ENCODE measurements around the gene CCDC149.
"Not testable (repeated sequence)": the region's sequence is repeated elsewhere in the genome, so short reads cannot be mapped to it uniquely, and the experiment has no call there.

The CCDC149 gene

DNA sequence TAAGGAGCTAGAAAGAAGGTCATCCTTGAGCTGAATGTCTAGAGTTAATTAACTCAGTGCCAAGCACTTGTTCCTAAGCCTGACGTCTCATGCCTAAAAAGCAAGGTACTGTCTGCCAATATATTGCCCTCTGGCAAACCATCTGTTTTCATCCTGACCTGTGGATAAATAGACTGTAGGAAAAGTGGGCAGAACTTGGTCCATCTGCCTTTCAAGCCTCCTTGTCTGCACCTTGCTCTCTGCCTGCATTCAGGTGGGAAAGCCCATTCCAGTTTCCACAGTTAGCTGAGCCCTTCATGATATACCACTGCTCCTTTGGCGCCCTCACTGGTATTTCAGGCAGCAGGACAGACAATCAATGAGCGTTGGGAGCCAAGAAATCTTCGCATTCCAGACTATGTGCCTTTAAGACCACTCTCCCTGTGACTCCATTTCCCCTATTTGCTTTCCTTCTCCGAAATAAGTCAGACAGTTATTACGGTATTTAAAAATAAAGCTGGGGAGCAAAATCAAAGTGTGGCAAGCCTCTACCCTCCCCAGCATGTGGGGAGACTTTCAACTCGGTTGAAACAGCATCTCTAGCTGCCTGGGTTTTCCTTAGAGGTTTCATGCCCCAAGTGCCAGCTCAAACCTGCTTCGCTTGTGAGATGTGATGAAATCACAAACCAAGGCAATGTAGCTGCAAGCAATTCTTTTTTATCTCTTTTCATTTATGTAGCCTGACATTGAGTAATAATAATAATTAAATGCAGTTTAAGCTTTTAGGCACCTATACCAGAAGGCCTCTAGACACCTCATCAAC is 2.5 kb upstream of the CCDC149 start:
- no peak for DNase-seq (ENCODE audit: low read depth)

DNA sequence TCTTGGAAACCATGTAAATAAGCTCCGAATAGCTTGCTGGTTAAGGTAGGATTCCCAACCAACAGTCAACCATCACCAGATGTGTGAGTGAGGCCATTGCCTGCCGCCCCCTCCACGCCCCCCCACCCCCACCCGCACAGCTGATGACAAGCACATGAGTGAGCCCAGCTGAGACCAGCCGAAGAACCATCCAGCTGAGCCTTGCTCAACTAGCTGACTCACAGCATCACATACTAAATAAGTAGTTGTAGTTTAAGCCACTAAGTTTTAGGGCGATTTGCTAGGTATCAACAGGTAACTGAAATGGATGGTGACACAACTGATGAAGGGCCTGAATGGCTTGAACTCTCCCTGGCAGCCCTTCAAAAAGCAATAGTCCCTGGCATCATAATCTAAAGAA is 1.6 kb upstream of the CCDC149 start:
- DNase-seq (ENCODE audit: low read depth) = no peak

DNA sequence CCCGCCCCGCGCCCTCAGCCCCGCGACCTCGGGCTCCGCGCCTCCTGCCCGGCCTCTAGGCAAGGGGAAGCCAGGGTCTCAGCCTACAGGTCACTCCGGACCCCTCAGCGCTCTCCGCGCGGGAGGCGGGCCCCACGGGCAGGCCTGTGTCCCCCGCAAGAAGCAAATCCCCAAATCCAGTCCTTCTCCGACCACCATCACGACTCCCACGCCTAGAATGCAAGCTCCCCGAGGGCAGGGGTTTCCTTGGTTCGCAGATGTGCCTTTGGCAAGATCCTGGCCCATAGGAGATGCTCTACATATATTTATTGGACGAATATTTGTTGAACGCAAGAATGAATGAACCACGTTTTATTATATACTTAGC is 260 bp upstream of the CCDC149 start:
- DNase-seq (ENCODE audit: low read depth) = no peak

DNA sequence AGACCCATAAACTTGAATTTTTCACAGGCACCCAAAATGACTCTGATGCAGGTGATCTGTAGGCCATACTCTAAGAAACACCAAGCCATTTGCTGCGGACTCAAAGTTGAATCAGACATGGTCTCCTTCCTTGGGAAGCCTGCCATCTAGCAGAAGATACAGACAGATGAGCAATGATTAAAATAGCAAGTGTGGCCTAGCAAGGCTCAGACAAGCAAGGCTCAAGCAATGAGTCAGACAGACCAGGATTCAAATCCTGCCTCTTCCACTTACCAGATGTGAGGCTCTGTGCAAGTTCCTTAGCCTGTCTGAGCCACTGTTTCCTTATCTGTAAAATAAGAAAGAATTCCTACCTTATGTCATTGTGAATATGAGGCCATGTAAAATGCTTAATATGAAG is 2.3 kb downstream of the CCDC149 start:
- DNase-seq (ENCODE audit: low read depth) = no peak

DNA sequence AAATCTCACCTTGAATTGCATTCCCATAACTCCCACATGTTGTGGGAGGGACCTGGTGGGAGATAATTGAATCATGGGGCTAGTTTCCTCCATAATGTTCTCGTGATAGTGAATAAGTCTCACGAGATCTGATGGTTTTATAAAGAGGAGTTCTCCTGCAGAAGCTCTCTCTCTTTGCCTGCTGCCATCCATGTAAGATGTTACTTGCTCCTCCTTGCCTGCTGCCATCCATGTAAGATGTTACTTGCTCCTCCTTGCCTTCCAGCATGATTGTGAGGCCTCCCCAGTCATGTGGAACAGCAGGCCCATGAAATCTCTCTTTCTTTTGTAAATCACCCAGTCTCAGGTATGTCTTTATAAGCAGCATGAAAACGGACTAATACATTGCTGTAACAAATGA is 3.2 kb downstream of the CCDC149 start:
- DNase-seq (ENCODE audit: low read depth) = not testable (repeated sequence)

DNA sequence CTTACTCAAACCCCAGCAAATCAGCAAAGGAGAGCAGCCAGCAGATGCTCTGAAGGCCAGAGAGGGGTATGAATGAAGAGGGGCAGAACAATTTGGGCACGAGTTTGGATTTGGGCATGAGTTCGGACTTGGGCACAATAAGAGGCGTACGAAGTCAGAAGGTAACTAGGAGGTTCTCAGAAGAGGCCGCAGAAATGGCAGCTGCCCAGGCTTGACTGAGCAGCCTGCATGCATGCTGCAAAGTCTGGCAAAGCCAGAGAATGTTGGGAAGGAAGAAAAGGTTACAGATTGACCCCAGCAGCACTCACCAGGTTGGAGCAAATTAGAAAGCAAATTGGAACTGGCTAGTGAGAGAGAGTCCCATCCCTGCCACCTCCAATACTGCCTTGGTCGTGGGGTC is 15.2 kb downstream of the CCDC149 start:
- no peak for DNase-seq (ENCODE audit: low read depth)

DNA sequence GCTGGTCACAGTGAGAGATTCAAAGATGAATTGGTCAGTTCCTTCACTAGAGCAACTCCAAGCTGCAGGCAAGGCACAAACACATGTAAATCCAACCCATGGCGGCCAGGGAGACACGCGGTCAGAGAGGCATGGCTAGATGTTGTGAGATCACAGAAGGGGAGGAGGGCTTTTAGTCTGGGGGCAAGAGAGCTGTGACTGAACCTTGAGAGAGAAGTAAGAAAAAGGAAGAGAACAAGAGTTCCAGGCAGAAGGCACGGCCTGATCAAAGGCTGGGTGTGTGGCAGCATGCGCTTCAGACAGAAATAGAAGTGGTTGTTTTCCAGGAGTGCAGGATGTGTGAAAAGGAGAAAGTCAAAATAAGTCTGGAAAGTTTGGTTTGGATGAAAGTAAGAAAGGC is 15.9 kb downstream of the CCDC149 start:
- DNase-seq (ENCODE audit: low read depth) = no peak

DNA sequence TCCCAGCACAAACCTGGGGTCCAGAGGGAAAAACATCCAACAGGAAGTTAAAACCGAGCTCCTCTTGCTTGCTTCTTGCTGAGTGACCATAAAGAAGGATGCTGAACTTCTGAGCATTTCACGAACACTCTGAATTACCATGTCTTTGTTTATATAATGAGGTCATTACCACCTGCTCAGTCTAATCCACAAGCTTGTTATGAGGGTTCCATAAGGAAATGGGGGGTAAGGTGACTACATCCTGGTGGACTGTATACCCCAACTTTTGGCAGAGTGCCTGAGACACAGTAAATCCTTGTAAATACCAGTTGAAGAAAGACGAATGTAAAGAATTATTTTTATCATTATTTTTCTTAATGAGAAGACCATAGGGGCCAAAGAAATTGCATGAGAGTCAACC is 16.8 kb downstream of the CCDC149 start:
- DNase-seq (ENCODE audit: low read depth) = no peak

DNA sequence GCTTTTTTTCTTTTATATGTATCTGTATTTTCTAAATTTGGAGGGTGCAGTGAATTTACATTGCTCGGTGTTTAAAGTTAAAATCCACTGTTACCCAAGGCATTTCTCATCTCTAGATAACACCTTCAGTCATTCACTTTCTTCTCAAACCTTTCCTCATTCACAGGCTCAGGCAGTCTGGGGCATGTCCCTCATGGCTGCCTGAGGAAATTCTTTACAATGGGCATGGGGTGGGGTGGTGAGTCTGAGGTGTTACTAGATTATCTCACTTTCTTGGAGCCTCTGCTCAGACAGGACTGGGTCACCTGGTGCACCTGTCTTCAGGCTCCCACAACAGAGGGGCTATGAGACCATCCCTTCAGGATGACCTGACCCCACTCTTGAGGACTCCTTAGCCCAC is 17.4 kb downstream of the CCDC149 start:
- DNase-seq (ENCODE audit: low read depth) = no peak

DNA sequence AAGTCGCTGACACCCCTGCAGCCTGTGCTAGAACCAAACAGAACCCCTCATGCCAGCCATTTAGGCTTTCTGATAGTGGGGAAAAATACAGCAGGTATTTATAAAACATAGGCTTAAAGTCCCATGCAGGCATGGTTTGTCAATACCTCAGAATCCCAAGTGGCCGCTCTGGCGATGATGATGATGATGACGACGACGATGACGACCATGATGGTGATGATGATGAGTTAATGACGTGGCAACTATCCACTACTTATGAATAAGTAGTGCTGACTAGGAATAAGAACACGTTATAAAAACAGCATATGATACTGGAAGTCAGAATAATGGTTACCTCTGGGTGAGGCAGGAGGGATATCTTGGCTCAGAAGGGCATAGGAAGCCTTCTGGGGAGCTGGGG is 18.0 kb downstream of the CCDC149 start:
- no peak for DNase-seq (ENCODE audit: low read depth)

DNA sequence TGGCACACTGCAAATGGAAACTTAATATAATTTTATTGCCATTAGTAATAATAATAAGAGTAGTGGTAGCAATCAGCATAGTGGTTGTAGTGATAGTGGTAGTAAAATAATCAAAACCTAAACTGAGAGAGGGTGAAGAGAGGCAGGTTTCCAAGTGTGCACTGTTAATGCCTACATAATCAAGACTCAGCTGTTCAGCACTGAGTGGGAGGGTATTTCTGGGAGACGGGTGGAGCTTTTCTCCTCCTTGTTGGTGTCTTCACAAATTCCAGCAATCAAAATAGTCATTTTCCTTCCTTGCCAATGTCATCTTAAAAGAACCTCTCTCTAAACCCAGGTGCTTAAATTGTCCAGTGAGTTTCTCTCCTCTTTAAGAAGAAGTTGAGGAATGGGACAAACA is 18.6 kb downstream of the CCDC149 start:
- DNase-seq (ENCODE audit: low read depth) = no peak

DNA sequence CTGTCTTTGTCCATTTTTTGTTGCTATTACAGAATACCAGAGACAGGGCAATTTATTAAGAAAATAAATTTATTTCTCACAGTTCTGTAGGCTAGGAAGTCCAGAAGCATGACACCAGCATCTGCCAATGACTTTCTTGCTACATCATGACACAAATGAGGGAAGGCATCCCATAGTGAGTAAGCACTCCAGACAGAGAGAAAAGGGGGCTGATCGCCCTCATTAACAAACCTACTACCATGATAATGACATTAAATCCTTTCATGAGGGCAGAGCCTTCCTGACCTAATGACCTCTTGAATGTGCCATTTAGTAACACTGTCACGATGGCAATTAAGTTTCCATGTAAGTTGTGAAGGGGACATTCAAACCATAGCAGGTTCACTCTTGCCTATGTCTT is 20.1 kb downstream of the CCDC149 start:
- no peak for DNase-seq (ENCODE audit: low read depth)

DNA sequence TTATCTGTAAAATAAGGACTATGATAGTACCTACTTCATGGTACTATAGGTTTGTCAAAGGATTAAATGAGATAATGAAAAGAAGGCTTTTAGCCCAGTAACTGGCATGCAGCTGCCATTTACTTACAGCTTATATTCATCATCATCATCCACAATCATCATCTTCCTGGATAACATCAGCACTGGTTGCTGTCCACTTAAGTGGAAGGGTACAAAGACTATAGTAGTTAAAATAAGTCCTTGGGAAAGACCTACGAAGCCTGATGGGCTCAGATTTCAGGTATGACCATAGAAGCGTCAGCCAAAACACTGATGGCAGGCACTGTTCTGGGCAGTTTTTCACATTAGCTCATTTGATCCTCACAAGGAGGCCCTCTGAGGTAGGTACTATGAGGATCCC is 20.6 kb downstream of the CCDC149 start:
- no peak for DNase-seq (ENCODE audit: low read depth)

DNA sequence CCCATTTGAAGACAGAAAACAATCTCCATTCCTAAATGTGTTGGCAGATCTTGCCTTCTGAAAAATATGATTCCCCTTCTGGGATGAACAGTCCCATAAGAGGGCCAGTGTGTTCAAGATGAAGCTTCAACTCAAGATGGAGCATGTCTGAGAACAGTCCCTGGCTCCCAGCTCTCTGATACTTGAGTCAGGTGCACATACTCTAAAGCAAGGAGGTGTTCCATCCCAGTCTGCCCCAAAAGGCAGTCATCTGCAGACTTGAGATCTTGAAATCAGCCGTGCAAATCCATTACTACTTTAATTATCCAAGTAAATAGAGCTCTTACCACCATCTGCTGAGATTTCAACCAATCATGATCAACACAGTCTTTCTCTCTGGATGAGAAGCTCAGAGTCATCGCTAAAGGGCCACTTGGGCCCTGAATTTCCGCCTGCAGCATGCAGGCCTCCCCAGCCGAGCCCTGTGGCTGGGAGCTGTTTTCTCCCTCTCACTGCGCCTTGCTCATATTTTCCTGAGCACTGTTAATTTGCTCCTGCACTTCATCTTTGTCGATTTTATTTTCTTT is 22.2 kb downstream of the CCDC149 start:
- no peak for DNase-seq (ENCODE audit: low read depth)

DNA sequence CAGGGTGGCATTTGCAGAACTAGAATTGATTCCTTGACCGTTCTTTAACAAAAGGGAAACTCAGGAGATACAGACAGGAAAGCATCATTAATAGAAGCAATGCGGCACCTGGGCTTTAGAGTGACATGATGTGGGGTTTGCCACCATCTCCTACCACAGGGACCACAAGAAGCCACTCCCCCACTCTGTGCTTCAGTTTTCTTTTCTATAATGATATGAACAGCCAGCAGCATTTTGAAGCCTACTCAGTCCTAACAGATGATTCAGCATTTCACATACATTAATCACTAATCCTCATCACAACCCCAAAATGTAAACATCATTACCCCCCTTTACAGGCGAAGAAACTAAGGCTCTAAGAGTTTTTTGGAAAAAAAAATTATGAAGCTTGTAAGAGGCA is 22.9 kb downstream of the CCDC149 start:
- no peak for DNase-seq (ENCODE audit: low read depth)

DNA sequence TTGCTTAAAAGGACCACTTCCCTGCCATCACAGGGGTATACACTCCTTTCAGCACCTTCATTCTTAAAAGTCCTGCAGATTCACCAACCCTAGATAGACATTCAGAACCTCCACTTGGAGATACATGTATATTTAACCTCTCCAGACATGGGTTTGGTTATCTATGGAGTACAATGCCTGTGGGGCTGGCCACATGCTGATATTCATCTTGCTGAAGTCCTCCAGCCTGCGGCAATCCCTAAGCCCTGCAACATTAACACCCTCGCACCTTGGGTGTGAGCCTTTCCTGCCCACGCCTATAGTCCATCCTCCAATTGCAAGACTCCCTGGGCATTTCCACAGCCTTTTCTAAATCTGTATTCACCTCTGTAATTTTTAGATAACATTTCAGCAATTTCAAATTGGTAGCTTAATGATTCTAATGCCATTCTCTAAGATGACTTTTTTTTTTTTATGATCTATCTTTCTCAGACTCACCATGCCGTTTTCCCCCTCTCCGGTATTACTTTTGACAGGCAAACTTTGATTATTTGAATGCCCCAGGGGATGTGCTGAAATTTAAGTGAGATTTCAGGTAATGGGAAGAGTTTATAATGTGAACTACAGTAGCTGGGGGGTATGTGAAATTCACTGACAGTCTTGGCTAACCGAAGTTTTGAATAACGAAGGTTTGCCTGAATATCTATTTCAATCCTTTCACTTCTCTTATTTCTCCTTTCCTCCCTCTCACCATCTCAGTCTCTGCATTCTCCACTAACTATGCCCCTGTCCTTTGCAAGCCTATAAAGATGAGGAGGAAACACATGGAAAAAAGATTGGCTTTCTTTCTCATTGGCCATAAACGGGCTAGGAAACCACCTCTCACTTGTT is 24.1 kb downstream of the CCDC149 start:
- peak; percentile 7 for DNase-seq (ENCODE audit: low read depth)

DNA sequence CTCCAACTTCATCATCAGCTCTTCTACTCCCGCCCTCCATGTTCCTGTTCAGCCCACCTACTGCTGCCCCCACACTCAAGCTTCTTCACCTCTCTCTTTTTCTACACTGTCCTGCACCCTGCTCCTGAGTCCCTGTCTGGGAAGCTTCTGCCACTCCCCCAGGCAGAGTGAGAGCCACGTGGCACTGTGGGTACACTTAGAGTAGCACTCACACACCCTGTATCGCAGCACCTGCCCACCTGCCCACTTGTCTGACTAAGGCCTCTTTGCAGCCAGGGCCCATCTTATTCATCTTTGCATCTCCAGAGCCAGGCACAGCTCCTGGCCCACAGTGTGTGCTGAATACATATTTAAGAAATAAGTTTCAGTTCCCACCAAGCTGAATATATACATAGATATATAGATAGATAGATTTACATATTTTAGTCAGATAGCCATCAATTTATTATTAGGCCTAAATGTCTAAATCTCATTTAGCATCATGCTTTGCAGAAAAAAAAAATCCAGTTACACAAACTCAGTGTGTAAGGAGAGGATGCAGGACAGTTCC is 24.9 kb downstream of the CCDC149 start:
- no peak for DNase-seq (ENCODE audit: low read depth)

DNA sequence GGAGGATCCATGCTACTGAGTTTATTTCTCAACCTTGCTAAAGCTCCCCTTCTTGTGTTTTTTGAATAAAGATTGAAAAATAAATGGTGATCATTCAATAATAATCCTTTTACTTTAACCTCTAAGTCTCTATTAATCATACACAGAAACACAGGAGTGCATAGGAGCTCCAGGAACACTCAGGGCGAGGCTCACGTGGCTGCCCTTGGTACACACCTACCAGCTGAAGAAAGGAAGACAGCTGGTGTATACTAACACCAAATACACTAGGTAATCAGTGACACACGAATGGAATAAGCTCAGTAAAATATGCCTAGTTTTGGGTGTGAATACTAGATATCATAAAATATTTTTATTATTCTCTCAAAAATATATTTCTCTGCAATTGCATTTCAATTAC is 26.2 kb downstream of the CCDC149 start:
- no peak for DNase-seq (ENCODE audit: low read depth)

DNA sequence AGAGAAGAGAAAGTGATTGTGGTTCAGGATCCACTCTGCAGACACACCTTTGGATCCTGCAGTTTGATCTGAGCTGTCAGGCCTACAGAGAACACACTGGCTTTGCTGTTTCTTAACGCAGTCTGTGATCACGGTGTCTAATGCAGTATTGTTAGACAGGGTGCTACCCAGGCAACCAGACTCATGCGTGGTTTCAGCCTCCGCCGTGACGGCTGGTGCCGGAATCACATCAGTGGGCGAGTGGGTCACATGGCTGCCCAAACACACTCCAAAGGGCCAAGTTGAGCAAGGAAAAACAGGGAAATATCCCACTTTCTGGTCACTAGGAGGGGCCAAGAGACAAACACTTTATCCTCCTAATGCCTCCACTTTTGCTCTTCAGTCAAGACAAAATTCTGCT is 27.5 kb downstream of the CCDC149 start:
- no peak for DNase-seq (ENCODE audit: low read depth)

DNA sequence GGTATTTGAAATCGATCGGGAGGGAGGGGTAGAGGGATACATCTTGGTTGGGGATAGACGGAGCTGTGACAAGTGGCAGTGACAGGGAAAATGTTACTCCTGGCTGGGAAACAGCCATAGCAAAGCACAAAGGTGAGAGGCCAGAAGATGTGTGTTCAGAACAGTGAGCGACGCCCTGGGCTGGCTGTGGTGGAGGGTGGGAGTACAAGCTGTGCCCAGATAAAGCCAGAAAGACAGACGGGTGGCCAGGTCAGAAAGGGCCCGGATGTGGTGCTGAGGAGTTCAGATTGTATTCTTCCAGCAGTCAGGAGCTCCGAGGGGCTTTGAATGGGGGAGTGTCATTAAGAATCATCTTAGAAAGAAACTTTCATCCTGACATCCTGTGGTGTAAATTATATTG is 27.9 kb downstream of the CCDC149 start:
- no peak for DNase-seq (ENCODE audit: low read depth)

DNA sequence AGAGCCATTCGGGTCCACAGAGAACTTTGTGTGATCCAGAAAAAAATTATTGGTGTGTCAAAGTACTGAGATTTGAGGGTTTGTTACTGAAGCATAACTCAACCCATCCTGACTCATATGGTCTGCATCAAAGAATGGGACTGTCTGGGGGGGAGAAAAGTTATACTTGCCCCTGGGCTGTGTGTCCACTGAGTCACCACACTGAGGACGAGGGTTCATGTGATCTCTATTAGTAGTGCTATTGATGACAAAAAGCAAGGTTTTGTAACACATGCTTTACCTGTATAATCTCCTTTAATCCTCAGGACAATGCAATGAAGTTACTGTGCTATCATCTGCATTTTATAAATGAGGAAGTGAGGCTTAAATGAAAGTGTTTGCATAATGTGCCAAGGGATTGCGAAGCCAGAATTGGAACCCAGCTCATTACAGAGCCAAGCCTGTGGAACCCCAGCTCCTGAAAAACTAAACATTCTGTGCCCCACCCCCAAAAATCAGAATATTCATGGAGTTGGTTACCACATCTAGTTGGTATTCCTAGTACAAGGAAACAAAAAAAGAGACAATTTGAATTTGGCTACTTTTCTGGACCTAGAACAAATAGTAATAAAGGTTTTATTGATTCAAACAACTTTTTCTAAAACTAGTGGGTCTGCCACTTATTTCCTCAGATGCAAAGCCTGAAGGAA is 31.2 kb downstream of the CCDC149 start:
- no peak for DNase-seq (ENCODE audit: low read depth)

DNA sequence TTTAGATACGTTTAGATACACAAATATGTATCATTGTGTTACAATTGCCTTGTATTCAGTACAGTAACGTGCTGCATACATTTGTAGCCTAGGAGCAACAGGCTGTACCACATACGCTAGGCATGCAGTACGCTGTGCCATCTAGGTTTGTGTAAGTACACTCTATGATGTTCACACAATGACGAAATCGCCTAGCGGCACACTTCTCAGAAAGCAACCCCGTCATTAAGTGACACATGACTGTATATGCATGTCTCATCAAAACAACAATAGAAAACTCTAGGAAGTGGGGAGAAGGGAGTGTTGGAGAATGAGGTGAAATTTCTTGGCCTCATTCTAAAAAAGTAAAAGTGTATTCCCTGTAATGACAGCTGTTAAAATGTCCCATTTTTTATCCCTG is 32.7 kb downstream of the CCDC149 start:
- DNase-seq (ENCODE audit: low read depth) = no peak
